ENCODE measurements around the gene GARIN5A.

GARIN5A gene

DNA sequence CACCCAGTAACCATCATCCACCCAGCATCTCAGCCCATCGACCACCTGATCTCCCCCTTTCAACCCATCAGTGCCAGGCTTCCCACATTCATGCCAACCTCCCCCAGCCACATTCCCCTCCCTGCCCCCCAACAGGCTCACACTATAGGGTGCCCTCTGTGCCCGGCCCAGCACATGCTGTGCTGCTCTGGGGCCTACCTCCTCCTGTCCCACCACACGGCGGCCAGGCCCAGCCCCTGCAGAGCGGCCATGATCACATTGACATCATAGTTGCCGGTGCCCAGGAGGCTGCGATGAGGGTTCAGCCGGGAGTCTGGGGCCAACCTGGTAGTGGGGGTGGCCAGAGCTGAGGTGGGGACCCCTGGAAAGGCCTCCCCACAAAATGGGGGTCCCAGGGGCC lies 30.7 kb upstream of the GARIN5A start:
- no peak for DNase-seq

DNA sequence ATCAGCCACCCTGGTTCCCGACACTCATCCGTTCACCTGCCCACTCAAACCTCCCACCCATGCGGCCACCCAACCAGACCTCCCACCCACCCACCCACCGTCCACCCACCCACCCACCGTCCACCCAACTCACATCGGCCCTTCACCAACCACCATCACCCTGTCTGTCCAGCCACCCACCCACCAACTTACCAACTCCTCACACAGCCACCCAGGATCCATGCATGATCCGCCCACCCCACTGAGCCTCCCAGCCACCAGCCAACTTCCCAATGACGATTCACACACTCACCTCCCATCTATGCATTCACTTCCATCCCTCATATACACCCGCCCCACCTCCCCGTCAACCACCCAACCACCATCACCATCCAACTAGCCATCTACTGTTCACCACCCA lies 30.1 kb upstream of the GARIN5A start:
- no peak for DNase-seq

DNA sequence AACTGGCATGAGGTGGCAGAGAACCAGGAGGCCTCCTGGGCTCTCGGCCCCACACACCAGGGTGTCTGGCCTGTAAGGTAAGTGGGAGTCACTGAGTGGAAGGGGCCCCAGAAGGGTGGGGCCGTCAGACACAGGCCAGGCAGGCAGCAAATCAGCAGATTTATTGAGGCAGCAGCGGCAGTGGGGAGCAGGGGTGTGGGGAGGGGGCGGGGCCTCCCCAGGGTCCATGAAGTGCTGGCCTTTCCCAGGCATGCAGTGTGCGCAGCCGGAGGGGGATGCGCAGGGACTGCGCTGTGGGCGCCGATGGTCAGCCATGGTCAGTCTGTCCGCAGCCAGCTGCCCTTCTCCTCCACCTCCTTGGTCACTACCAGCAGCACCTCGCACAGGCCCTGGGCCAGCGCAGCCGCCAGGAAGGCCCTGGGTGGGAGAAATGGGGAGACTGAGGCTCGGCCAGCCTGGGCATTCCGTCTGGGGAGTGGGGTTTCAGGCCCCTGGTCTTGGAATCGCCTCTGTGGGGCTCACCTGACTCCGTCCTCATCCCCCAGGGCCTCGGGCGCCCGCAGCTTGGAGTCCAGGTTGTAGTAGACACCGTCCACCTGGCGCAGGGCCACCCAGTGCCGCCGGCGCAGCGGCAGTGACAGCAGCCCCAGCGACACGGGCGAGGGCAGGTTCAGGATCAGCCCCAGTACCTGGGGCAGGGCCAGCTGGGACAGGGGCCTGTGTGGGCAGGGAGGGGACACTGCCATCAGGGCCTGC lies 29.4 kb upstream of the GARIN5A start:
- DNase-seq = no peak

DNA sequence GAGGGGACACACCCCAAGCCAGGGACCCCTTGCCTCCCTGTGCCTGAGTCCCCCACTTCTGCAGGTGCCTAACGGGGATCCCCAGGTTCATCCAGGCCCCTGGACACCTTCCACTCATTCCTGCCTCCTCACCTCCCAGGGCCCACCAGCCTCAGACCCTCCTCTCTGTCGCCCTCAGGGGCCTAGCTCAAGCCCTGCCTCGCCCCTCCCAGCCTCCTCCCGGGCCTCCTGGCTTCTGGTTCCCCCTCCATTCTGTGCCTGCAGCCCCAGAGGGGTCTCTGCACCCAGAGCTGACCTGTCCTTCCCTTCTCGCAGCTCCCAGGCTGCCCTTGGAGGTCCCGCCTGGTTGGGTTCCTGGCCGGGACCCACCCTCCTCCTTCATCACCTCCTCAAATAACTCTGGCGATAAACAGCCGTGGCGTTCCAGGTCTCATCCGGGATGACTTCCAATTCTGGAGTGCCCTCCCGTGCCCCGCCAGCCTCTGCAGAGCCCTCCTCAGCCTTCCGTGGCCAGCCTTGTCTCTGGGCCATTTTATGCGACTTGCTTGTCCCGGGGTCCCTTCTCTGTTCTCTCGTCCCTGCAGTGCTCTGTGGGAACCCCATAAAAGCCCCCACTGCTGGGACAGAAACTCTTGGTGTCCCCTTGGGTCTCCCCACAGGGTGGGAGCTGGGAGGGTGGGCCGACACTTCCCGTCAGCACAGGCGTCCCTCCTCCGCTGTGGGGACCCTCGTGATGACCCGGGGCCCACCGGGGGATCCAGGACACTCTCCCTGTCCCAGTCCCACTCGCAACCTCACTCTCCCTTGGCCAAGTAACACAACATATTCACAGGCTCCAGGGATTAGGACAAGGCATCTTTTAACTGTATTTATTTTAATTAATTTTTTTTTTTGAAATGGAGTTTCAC lies 25.2 kb upstream of the GARIN5A start:
- no peak for DNase-seq

DNA sequence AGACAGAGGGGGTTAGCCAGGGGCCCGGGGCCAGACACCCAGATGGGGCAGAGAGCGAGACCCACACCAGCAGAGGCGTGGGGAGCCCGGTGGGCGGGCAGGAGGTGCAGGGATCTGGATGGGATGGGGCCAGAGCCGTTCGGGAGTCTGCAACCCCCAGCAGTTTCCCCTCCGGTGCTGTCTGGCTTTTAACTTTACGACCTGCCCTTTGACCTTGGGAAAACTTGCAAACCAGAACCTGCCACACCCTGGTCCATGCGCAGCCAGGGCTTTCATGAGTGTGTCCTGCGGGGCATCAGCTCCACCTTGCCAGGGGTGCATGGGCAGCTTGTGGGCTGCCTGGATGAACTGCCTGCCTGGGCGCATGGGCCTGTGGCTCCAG lies 24.5 kb upstream of the GARIN5A start:
- DNase-seq = no peak

DNA sequence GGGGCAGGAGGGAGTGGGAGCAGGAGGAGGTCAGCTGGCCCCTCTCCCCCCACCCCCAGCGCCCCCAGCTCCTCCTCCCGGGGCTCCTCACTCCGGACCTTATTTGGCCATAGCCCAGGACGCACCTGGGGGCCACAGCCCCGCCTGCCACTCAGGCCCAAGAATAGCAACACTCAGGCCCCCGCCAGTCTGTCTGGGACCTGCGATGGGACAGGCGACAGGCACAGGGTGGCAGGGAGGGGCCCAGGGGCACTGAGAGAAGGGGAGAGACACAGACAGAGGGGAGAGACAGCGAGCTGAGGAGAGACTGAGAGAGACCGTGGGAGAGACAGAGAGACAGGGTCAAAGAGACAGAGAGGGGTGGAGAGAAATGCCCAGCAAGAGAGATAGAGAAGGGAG lies 24.1 kb upstream of the GARIN5A start:
- no peak for DNase-seq

DNA sequence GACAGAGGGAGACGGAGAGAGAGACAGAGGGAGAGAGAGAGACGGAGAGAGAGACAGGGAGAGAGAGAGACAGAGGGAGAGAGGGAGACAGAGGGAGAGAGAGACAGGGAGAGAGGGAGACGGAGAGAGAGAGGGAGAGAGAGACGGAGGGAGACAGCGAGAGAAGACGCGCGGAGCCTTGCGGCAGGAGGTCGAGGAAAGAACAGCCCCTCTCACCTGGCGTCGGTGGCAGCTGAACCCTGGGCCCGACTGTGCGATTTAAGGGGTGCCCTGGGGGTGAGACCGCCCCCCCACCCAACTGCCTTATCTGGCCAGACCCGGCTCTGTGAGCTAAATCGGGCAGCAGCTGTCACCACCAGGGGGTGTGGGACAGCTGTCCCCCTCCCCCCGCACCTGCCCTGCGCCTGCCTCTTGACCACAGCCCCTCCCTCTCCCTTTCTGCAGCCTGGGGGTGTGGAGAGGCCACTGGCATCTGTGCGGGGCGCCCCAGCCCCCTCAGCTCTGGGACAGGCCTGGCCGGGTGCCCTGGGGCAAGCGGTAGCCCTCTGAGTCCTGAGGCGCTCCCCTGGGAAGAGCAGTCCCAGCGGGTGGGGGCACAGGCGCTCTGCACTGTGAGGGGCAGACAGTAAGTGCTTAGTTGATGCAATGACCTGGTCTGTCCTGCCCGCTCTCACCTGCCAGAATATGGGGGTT lies 23.6 kb upstream of the GARIN5A start:
- no peak for DNase-seq

DNA sequence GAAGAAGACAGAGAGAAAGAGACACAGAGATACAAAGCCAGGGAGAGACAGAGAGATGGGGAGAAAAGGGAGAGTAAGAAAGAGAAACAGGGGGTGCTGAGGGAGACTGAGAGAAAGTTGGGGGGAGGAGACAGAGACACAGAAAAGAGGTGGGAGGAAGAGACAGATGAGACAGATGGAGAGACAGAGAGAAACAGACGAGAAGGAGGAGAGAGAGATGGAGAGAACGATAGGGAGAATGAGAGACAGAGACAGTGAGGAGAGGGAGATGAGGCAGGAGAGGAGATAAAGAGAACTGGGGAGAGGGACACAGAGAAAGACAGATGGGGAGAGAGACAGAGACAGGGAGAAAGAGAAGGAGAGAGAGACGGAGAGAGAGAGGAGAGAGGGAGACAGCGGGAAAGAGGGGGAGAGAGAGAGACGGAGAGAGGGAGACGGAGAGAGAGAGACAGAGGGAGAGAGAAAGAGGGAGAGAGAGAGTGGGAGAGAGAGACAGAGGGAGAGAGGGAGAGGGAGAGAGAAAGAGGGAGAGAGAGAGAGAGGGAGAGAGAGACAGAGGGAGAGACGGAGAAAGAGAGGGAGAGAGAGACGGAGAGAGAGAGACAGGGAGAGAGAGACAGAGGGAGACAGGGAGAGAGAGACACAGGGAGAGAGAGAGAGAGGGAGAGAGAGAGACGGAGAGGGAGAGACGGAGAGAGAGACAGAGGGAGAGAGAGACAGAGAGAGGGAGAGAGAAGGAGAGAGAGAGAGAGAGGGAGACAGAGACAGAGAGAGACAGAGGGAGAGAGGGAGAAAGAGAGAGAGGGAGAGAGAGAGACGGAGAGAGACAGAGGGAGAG lies 21.8 kb upstream of the GARIN5A start:
- no peak for DNase-seq

DNA sequence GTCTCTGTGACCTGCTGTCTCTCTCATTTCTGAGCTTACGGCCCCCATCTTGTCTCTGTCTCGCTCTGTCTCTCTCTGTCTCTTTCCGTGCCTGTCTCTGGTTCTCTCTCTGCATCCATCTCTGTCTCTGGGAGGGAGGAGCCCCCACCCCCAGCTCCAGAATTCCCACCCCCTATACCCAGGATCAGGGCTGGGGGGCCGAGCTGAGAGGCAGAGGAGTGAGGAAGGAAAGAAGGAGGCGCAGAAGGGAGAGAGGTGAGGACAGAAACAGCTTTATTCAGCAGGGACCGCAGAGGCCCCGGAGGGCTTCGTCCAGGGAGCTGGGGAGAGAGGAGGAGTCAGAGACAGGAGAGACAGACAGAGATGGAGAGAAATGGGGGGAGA lies 20.4 kb upstream of the GARIN5A start:
- no peak for DNase-seq

DNA sequence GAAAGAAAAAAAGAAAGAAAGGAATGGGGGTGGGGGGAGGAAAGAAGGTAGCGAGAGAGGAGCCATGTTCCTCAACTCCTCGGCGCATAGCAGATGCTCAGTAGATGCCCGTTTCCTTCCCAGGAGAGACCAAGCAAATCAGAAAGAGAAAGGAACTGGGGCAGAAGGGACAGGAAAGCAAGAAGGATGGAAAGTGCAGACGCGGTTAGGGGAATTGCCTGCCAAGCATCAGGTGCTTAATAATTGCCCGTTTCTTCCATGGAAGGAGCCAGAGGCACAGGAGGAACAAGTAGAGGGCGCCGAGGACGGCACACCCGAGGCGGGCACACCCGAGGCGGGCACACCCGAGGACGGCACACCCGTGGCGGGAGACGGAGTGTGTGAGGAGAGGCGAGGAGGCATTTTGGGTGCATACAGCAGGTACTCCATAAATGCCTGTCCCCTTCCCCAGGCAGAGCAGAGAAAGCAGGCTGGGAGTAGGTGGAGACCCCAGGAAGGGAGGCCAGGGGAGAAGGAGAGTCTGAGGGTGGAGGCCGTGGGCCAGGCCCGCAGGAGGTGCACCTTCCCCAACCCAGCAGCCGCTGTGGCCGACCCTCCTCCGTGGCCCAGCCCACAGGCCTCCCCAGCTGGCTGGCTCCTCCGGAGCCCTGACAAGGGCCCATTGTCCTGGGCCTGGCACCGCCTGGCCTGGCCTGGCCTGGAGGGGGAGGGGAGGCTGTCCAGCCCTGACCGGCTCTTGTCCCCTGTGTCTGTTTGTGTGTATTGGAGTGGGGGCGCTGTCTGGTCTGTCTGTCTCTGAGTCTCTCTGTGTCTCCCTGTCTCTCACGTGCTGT lies 19.8 kb upstream of the GARIN5A start:
- no peak for DNase-seq

DNA sequence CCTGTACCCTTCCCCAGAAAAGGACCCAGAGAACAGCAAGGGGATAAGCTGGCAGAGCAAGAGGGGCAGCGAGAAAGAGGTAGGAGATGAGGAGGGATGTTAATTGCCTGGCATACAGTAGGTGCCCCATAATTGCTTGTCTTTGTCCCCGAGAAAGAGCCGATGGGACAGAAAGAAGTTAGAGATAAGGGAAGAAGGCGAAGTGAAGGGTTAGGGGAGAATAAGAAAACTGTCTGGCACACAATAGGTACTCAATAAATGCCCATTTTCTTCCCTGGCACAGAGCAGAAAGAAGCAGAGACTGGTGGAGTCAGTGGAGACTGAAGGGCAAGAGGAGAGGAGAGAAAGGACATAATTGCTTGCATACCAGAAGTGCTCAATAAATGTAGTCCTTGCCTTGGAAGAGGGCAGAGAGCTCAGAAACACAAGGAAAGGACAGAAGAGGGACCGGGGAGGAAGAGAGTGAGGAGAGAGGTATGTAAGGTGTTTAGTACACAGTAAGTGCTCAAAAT lies 18.4 kb upstream of the GARIN5A start:
- DNase-seq = no peak

DNA sequence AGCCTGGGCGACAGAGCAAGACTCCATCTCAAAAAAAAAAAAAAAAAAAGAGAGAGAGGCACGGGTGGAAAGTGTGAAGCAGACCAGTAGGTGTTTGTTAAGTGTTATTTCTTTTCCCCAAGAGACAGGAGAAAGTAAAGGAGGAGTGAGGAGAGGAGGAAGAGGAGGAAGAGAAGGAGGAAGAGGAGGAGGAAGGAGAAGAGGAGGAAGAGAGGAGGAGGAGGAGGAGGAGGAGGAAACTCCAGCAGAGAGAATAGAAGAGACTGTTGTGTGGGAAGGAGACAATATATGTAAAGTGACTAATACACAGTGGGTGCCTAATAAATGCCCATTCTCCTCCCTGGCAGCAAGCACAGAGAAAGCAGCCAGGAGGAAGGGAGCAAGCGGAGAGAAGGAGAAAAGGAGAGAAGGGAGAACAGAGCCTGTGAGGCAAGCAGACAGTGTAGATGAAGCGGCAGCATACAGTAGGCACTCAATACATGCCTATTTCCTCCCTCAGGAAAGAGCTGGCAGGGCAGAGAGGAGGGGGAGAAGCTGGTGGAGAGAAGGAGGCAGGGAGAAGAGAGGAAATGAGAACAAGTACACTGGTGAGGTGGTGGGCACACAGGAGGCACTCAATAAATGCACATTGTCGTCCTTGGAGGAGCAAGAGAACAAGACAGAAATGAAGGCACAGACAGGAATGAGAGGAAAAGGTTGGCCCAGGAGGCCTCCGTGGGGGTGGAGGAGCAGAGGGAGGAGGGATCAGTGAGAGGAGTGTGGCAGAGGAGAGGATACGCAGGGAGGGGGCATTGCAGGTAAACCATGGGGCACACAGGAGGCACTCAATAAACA lies 17.8 kb upstream of the GARIN5A start:
- no peak for DNase-seq

DNA sequence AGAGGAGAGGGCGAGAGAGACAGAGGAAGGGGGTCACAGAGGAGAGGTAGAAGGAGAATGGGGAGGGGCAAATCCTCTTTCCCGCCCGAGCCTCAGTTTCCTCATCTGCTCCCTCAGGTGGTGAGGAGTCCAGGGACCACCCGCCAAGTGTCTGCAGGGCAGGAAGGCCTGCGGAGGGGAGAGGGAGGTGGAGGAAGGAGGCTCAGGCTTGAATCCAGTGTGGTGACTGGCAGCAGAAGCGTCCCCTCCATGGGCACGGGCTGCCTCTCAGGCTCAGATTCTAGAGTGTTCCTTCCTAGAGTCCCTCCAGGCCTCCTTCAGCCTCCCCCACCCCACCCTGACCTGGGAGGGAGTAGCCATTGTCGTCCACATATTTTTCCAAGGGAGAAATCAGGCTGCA lies 16.5 kb upstream of the GARIN5A start:
- no peak for DNase-seq

DNA sequence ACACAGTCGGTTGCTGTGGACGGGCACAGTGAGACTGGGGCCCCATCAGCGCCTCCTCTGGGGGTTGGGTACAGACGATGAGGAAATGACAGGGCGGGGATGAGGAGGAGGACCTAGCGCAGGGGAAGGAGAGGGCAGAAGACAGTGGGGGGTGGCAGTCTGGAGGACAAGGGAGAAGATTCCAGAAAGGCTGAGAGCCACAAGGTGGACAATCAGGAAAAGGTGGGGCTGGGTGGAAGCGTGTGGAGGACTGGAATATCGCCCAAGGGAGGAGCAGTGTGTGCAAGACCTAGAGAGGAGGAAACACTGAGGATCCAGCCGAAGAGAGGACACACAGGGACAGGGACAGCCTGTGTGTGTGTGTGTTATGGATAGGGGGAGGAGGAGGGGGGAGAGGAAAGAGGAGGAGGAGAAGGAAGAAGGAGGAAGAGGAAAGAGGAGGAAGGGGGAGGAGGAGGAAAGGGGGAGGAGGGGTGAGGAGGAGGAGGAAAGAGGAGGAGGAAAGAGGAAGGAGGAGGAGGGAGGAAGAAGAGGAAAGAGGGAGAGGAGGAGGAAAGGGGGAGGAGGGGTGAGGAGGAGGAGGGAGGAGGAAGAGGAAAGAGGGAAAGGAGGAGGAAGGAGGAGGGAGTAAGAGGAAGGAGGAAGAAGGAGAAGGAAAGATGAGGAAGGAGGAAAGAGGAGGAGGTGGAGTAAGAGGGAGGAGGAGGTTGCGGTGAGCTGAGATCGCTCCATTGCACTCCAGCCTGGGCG lies 15.8 kb upstream of the GARIN5A start:
- DNase-seq = no peak

DNA sequence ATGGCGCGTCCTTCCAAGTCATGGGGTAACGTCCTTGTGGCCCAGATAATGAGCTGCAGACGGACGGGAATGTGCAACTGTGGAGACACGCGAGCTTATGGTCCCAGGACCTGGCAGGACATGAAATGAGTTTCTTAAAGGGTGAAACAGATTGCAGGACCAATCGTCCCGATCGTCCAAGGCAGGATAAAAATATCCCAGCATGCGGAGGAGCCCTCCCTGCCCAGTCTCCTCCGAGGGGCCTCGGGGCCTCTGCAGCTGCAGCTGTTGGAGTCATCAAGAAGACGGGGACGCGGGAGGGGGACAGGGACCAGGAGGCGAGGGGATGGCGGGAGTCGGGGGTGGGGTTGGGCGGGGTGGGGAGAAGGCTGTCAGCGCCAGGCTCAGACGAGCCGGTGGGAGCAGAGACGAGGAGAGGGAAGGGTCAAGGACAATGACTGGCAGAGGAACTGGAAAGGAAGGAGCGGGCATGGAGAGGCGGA lies 14.4 kb upstream of the GARIN5A start:
- DNase-seq = no peak

DNA sequence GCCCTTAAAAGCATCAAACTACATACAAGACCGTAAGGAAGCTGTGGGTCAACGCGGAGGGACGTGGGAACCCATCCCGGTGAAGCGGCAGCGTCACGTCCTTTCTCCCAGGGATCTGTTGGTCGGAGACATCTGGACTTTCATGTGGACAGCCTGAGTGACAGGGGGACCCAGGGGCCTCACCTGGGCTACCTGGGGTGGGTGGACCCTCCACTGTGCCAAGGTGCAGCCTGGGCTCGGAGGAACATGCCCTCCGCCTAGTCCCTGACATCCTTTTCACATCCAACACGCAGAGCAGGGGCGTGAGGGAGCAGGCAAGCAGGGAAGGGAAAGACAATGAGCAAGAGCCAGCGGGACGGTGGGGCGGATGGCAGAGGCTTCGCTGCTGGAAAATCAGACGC lies 13.8 kb upstream of the GARIN5A start:
- DNase-seq = no peak

DNA sequence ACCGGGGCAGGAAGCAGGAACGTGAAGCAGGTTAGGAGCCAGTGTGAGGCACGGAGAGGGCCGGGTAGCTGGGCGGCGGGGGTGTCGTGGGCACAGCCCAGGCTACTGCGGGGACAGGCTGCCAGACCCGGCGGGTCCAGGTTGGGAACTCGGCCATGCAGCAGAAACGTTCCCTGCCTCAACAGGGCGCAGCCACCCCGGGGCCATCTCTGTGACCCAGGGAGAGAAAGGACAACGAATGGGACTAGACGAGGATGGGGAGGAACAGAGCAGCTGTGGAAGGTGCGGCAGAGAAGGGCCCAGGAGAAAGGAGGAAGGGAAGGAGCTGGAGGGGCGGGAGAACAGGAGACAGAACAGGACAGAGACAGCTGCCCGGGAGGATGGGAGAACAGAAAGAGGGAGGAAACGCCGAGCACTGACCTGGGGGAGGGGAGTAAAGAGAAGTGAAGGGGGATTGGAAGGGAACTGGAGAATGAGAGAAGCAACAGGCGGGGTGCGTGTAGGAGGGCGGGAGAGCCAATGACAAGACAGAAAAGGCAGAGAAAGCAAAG lies 12.9 kb upstream of the GARIN5A start:
- no peak for DNase-seq

DNA sequence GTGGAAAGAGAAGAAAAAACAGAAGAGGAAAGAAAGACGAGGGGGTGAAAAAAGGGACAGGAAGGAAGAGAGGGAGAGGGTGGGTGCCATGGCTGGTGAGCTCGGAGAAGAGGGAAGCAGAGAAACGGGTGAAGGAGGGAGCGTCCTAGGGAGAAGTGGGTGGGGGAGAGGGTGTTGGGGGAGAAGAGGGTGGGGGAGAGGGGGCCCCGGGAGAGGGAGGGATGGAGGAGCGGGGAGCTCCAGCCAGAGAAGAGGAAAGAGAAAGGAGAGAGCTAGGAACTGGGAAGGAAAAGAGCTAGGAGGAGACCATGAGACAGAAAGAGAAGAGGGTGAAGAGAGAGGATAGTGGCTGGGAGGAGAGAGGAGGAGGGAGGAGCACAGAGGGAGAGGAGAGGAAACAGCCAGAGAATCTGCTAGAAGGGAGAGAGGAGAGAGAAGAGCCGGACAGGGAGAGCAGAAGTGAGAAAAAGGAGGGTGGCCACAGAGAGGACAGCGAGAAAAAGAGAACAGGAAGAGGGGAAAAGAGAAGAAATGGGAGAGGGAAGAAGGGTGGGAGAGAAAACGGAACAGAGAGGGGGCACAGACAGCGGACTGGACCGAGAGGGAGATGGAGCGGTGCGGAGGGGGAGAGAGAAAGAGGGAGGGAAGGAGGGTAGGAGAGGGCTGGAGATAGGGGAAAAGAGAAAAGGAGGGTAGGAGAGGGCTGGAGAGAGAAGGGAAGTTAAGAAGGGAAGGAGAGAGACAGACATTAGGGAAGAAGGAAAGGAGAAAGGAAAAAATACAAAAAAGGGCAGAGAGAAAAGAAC lies 11.9 kb upstream of the GARIN5A start:
- no peak for DNase-seq

All from activated CD8-positive, alpha-beta memory T cell treated with anti-CD3 and anti-CD28 coated beads, Interleukin-2, amount 50 U/mL, for 4 hours (primary cell).